ENCODE data around the gene ADCY10.
"Not testable (repeated sequence)": the region's sequence is repeated elsewhere in the genome, so short reads cannot be mapped to it uniquely, and the experiment has no call there.

Gene ADCY10

GRCh38 chr1:167806676-167807075 lies 107.3 kb downstream of the ADCY10 start:
- DNase-seq = not testable (repeated sequence)

GRCh38 chr1:167806235-167806634 lies 107.7 kb downstream of the ADCY10 start:
- not testable (repeated sequence) for DNase-seq

GRCh38 chr1:167805041-167805556 lies 108.8 kb downstream of the ADCY10 start:
- no peak for DNase-seq

GRCh38 chr1:167803358-167804207 lies 110.4 kb downstream of the ADCY10 start:
- DNase-seq = peak; percentile 92 to 93

GRCh38 chr1:167802235-167802634 lies 111.7 kb downstream of the ADCY10 start:
- DNase-seq = no peak

- DNase-seq = no peak
These were observed 113.7 kb downstream of the ADCY10 start for GRCh38 chr1:167800251-167800650.

- DNase-seq = no peak
These were observed 114.2 kb downstream of the ADCY10 start for GRCh38 chr1:167799747-167800146.

- no peak for DNase-seq
These were observed 115.0 kb downstream of the ADCY10 start for GRCh38 chr1:167798952-167799351.

- no peak for DNase-seq
These were observed 116.9 kb downstream of the ADCY10 start for GRCh38 chr1:167797015-167797414.

- DNase-seq = peak; percentile 74 to 89
These were observed 117.9 kb downstream of the ADCY10 start for GRCh38 chr1:167795810-167796740.

GRCh38 chr1:167794043-167794442 lies 119.9 kb downstream of the ADCY10 start:
- DNase-seq = no peak

GRCh38 chr1:167792188-167792565 lies 121.8 kb downstream of the ADCY10 start:
- DNase-seq = no peak

- no peak for DNase-seq
These were observed 122.4 kb downstream of the ADCY10 start for GRCh38 chr1:167791281-167792187.

- DNase-seq = no peak
These were observed 123.8 kb downstream of the ADCY10 start for GRCh38 chr1:167790117-167790516.

- DNase-seq = no peak
These were observed 124.4 kb downstream of the ADCY10 start for GRCh38 chr1:167789501-167789900.

GRCh38 chr1:167786502-167786901 lies 127.4 kb downstream of the ADCY10 start:
- no peak for DNase-seq

GRCh38 chr1:167784876-167785550 lies 128.9 kb downstream of the ADCY10 start:
- no peak for DNase-seq

GRCh38 chr1:167782946-167783345 lies 131.0 kb downstream of the ADCY10 start:
- DNase-seq = no peak

GRCh38 chr1:167781558-167781957 lies 132.4 kb downstream of the ADCY10 start:
- no peak for DNase-seq

- no peak for DNase-seq
These were observed 136.7 kb downstream of the ADCY10 start for GRCh38 chr1:167777269-167777650.

- DNase-seq = no peak
These were observed 137.2 kb downstream of the ADCY10 start for GRCh38 chr1:167776616-167777268.
